ENCODE results near the gene TP53I11.

DNA sequence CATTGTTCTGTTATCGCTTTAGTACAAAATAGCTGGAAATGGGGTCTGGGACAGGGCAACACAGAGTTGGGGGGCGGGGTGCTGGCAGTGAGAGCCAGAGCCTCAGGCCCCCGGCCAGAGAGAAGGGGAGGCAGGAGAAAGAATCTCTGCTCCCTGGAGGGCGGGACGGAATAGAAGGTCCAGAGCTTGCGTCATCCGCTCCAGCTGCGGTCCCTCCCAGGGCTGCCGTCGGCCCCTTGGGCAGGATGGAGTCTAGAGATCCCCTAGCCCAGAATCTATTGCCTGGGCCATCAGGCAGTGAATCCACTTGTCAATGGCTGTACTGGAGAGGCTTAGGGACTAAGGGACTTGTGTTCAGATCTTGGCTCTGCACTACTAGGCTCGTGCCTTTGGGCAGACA, 5.0 kb downstream of the TP53I11 start:
- TF ChIP-seq, protein P1, sequence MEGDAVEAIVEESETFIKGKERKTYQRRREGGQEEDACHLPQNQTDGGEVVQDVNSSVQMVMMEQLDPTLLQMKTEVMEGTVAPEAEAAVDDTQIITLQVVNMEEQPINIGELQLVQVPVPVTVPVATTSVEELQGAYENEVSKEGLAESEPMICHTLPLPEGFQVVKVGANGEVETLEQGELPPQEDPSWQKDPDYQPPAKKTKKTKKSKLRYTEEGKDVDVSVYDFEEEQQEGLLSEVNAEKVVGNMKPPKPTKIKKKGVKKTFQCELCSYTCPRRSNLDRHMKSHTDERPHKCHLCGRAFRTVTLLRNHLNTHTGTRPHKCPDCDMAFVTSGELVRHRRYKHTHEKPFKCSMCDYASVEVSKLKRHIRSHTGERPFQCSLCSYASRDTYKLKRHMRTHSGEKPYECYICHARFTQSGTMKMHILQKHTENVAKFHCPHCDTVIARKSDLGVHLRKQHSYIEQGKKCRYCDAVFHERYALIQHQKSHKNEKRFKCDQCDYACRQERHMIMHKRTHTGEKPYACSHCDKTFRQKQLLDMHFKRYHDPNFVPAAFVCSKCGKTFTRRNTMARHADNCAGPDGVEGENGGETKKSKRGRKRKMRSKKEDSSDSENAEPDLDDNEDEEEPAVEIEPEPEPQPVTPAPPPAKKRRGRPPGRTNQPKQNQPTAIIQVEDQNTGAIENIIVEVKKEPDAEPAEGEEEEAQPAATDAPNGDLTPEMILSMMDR (optimal IDR thresholded peaks at IDR 0.05 in 1 of 3, IDR thresholded peaks at IDR 0.05 in 1 of 3, conservative IDR thresholded peaks at IDR 0.05 in 1 of 3; ENCODE audit: extremely low read depth in 1 of 3, insufficient read depth in 2 of 3, low read length in 3 of 3) = no peak
- TF ChIP-seq EZH2 (IDR thresholded peaks at IDR 0.05; ENCODE audit: low read length) = no peak

Measured in keratinocyte (primary cell).